ENCODE data around the gene RASSF3.

The RASSF3 gene

DNA sequence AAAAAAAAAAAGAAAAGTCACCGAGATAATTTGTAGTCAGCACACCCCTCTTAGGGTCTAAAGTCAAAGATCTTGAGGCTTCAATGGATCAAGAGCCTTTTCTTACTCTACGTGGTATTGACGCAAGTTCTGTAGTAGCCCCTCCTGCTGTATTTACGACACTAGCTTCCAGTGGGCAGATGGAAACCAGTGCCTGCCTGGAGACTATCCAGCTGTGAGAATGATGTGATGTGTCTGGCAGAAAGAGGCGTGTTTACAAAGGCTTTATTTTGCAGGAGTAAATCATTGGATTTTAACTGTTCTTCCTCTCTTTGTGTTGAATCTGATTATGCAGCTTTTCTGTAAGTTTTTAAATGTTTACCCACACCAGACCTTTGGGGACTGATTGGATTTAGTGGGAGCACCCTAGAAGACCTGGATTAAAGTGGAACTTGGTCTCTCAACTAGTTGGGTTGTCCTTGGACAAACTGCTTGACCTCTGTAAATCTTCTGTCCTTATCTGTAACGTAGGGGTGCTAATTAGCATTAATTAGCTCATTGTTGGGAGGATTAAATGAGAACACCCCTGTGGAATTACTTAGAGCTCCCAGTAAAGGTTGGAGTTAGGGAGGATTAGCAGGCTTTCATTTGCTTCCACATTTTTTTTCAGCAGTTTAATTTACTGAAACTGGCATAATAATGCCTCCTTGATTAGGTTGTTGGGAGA, 72.4 kb downstream of the RASSF3 start:
- H3K4me3 ChIP-seq (replicated peaks; ENCODE audit: low read depth, low read length): no peak overlapping the region
- DNase-seq (ENCODE audit: low read depth): peak; percentile 96
- TF ChIP-seq, protein P1, sequence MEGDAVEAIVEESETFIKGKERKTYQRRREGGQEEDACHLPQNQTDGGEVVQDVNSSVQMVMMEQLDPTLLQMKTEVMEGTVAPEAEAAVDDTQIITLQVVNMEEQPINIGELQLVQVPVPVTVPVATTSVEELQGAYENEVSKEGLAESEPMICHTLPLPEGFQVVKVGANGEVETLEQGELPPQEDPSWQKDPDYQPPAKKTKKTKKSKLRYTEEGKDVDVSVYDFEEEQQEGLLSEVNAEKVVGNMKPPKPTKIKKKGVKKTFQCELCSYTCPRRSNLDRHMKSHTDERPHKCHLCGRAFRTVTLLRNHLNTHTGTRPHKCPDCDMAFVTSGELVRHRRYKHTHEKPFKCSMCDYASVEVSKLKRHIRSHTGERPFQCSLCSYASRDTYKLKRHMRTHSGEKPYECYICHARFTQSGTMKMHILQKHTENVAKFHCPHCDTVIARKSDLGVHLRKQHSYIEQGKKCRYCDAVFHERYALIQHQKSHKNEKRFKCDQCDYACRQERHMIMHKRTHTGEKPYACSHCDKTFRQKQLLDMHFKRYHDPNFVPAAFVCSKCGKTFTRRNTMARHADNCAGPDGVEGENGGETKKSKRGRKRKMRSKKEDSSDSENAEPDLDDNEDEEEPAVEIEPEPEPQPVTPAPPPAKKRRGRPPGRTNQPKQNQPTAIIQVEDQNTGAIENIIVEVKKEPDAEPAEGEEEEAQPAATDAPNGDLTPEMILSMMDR (IDR thresholded peaks at IDR 0.05; ENCODE audit: low read length, missing control alignments): no peak

DNA sequence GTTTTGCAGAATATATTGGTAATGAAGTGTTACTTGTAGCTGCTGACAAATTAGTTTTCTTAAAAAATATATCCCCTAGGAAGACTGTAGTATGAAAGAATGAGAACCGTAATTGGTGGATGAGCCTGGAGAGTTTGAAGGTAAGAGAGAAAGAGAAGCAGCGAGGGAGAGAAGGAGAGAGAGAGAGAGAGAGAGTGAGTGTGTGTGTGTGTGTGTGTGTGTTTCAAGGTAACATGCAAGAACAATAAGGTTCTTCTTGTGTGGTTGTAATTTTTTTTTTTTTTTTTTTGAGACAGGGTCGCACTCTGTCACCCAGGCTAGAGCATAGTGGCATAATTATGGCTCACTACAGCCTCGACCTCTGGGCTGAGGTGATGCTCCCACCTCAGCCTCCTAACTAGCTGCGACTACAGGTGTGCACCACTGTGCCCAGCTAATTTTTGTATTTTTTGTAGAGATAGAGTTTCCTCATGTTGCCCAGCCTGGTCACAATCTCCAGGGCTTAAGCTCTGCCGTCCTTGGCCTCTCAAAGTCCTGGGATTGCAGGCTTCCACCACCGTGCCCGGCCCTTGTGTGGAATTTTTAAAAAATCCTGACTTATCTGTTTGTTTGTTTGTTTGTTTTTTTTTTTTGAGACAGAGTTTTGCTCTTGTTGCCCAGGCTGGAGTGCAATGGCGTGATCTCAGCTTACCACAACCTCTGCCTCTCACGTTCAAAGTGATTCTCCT, 73.7 kb downstream of the RASSF3 start:
- TF ChIP-seq, protein P1 (IDR thresholded peaks at IDR 0.05; ENCODE audit: low read length, missing control alignments): no peak
- no peak overlapping the region for H3K4me3 ChIP-seq (replicated peaks; ENCODE audit: low read depth, low read length)
- no peak for DNase-seq (ENCODE audit: low read depth)

DNA sequence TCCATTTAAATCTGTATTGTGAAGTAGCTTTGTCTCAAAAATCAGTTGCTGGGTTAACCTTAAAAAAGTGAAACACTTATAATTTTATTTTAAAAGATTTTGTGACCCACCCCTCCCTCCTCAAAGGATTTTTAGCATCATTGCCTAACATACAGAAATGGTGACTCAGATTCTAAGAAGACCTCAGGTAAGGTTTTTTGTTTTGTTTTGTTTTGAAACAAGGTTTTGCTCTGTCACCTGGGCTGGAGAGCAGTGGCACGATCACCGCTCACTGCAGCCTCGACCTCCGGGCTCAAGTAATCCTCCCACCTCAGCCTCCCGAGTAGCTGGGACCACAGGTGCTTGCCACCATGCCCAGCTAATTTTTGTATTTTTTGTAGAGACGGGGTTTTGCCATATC, 74.8 kb downstream of the RASSF3 start:
- TF ChIP-seq, protein P1 (IDR thresholded peaks at IDR 0.05; ENCODE audit: low read length, missing control alignments): no peak
- H3K4me3 ChIP-seq (replicated peaks; ENCODE audit: low read depth, low read length): no peak overlapping the region
- DNase-seq (ENCODE audit: low read depth): no peak

DNA sequence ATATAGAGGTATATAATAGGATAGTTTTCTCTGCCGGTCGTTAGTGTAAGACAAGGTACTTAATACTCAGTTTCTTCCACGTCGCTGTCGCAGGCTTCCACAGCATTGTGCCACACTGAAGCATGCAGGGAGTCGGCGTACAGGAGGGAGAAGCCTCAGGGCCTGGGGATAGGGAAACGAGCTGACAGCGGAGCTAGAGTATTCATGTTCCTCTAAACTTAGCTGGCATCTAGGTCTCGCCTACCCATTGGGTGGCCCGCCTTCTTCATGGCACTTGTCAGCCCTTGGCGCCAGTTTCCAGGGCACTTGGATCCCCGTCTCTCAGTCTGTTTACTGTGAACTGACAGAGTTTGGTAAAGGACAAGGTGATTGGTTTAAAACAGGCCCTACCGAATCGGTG, 75.3 kb downstream of the RASSF3 start:
- DNase-seq (ENCODE audit: low read depth): no peak
- TF ChIP-seq, protein P1 (IDR thresholded peaks at IDR 0.05; ENCODE audit: low read length, missing control alignments): no peak
- H3K4me3 ChIP-seq (replicated peaks; ENCODE audit: low read depth, low read length): no peak overlapping the region

DNA sequence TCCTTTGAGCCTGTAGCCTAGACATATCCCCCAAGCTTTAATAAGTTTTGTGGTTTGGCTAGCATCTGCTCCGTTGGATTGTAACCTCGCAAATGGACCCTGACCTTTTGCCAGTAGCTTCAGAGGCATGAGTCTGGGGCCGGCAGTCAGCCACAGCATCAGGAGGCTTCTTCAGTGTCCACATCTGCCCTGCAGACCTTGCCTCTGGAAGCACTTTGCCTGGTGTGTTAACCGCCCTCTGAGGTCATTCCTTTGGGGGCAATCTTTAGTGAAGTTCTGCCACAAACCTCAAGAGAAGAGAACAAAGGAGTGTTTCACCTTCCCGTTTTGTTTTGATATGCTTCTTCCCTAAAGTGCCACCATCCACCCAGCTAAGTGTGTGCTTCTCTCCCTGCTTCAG, 77.5 kb downstream of the RASSF3 start:
- TF ChIP-seq, protein P1 (IDR thresholded peaks at IDR 0.05; ENCODE audit: low read length, missing control alignments): no peak
- no peak for DNase-seq (ENCODE audit: low read depth)
- no peak overlapping the region for H3K4me3 ChIP-seq (replicated peaks; ENCODE audit: low read depth, low read length)

DNA sequence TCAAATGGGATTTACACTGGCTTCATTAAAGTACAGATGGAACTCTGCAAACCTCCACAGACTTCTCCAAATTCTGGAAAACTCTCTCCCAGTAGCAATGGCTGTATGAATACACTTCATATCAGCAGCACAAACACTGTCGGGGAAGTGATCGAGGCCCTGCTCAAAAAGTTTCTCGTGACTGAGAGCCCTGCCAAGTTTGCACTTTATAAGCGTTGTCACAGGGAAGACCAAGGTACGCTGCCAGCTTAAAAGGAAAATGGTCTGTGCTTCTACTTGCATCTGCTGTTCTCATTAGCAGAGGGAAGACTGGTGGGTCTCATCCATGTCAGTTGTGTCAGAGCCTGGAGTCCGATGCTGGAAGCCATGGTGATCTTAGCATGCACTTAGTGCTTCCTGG, 77.9 kb downstream of the RASSF3 start:
- TF ChIP-seq, protein P1 (IDR thresholded peaks at IDR 0.05; ENCODE audit: low read length, missing control alignments): no peak
- H3K4me3 ChIP-seq (replicated peaks; ENCODE audit: low read depth, low read length): no peak overlapping the region
- no peak for DNase-seq (ENCODE audit: low read depth)

Measured in fibroblast of pulmonary artery (primary cell).